GM23248 (cell line): ENCODE data around the gene PNMA6F.

Source experiments
- EZH2 ChIP-seq: fragments of 200-600 bp; sonication (generic); IDR thresholded peaks from 2 replicates; pipeline ENCODE4 v1.6.1; 2018; ENCODE audit warnings: antibody characterized with exemption, mild to moderate bottlenecking; ENCODE audit not compliant: insufficient read depth, poor library complexity, severe bottlenecking
- EZH2phosphoT487 ChIP-seq: fragments of 200-600 bp; sonication (generic); IDR thresholded peaks from 2 replicates; pipeline ENCODE4 v1.6.1; 2018; ENCODE audit warnings: antibody characterized with exemption, moderate library complexity, mild to moderate bottlenecking, low read depth; ENCODE audit not compliant: insufficient read depth

- TF ChIP-seq EZH2: no peak
- TF ChIP-seq EZH2phosphoT487: no peak
Observed at GRCh38 chrX:153318811-153319210, 2.8 kb downstream of the PNMA6F start.
